HuH-7 (cell line): Measurements from ENCODE around the gene KCNJ12.
"Not testable (repeated sequence)": the region's sequence is repeated elsewhere in the genome, so short reads cannot be mapped to it uniquely, and the experiment has no call there.

Source experiments
- DNase-seq: peaks from one replicate; pipeline ENCODE4 v3.0.0; 2011; ENCODE audit warnings: low spot score

Gene KCNJ12

DNA sequence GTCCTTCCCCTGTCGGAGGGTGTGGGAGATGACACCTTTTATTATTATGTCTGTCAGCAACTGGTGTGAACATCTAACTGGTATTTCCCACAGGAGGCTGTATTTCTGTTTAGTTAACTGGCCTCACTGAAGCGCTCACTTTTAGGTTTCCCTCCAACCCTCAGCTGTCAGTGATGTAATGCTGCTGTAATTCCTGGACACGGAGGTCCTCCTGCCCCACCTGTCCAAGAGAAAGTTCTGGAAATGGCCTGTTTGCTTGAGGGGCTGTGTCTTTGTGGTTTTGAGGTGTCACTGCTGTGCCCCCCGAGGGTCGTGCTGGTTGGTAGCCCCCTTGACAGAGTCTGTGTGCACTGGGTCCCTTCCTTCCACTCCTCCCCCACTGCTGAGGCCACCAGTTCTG lies 11.5 kb downstream of the KCNJ12 start:
- no peak for DNase-seq

DNA sequence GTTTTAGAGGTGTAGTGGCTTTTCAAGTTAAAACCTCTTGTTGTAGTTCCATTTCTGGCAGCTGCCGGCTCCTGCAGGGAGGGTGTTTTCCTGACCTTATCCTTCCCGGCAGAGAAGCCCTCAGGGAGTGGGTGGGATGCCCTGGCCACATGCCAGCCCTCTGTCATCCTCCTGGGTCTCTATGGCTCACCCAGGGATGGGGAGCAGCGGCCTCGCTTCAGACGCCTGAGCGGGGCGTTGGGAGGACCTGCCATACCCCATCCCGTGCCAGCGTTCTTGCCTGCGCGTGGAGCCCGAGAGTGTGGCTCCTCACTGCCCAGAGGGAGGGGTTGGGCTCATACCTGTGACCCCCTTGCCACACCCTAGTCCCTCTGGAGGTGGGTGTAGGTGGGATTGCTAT lies 11.9 kb downstream of the KCNJ12 start:
- DNase-seq: no peak

DNA sequence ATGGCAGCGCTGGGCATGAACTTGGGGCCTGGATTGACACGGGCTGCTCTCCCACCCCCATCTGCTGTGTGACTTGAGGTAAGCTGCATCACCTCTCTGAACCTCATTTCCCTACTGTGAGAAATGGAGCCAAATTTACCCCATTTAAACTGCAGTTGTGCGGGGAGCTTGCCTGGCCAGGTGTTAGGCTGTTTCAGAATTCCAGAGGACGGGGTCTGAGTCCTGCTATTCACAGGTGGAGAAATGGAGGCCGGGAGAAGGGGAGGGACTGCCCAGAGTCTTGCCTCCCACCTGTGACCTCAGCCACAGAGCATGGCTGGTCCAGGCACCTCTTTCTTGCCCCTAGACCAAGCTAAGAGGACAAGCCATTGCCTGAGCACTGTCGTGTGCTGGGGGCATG lies 12.8 kb downstream of the KCNJ12 start:
- DNase-seq: no peak

DNA sequence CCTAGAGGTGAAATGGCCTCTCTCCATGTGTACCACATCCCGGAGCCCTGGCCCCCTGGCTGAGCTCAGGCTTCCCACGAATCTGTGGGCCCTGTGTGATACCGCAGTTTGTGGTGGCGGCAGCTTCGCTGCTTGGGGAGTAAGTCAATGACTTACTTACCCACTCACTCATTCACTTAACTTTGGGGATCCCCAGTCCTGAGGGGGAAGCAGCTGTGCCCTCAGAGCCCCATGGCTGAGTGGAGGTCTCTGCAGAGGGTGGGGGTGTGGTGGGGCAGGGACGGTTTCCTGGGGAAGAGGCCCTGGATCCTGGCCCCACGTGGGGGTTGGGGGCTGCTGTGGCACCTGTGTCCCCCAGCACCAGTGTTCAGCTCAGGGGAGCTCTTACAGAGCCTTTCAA lies 13.2 kb downstream of the KCNJ12 start:
- no peak for DNase-seq

DNA sequence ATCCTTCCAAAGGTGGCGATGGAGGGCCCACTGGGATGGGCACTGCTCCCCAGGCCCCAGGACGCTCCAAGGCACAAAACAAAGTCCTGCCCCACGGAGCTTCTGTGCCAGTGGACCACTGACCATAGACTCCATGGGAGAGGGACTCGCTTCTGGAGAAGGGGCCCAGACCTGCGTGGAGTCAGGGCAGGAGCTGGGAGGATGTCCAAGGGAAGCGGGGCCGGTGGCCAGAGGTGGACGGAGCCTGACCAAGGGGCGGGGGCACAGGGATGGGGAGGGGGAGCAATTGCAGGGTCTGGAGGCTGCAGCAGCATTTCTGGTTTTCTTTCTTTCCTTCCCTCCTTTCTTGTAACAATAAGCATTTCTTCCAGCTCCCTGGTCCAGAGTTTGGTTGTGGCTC lies 14.1 kb downstream of the KCNJ12 start:
- no peak for DNase-seq

DNA sequence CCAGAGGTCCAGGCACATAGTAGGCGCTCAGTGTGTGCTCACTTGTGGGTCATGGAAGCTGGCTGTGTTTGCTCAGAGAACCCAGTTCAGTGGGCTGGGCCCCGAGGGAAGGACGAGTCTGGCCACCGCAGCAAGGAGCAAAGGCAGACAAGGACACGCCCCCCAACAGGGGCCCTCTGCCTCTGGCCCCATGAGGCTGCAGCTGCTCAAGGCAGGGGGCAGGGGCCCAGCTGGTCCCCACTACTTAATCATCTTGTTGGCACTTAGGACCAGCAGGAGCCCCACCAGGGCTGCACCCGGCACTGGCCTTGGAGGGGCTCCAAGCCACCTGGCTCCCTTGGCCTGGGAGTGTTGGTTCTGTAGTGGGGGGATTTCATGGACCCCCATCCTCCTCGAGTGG lies 16.1 kb downstream of the KCNJ12 start:
- DNase-seq: no peak

DNA sequence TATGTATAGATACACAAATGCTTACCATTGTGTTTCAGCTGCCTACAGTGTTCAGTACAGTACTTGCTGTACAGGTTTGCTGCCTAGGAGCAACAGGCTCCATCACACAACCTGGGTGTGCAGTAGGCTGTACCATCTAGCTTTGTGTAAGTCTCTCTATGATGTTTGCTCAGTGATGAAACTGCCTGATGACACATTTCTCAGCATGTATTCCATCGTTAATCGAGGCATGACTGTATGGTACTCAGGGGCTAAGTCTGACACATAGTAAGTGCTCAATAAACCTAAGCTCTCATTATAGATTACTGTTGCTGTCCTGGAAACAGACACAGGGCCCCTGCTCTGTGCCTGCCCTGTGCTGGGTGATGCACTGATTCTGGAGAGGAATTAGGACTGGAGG lies 18.1 kb downstream of the KCNJ12 start:
- DNase-seq: no peak

DNA sequence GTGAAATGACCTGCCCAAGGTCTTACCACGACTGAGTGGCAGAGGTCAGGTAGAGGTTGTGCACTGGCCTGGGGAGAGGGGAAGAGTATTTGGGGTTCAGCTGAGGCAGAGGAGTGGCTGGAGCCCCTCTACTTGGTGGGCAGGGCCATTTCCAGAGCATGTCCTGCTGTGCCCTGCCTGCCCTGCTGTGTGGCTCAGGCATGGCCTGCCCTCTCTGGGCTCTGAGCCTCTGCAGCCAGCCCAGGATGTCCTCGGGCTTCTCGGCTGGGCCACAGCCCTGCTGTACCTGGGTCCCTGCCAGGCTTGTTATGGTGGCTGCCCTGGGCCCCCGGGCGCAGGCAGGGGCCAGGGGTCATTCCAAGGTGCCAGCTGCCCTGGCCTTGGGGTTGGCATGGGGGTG lies 19.6 kb downstream of the KCNJ12 start:
- no peak for DNase-seq

DNA sequence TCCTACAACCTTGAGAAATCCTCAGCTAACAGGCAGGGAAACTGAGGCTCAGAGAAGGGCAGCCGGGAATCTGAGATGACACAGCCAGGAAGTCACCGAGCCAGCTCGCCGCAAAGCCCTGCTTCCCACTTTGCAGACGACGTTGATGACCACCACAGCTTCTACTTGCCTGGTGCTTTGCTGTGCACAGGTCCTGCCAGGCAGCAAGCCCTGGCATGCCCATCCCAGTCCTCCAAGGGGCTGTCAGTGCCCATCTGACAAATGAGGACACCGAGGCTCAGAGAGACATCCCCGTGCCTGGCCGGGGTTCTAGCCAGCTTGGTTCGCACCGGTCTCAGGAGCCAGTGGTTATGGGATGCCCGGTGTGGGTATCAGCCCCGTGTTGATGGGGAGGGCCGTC lies 20.1 kb downstream of the KCNJ12 start:
- no peak for DNase-seq

DNA sequence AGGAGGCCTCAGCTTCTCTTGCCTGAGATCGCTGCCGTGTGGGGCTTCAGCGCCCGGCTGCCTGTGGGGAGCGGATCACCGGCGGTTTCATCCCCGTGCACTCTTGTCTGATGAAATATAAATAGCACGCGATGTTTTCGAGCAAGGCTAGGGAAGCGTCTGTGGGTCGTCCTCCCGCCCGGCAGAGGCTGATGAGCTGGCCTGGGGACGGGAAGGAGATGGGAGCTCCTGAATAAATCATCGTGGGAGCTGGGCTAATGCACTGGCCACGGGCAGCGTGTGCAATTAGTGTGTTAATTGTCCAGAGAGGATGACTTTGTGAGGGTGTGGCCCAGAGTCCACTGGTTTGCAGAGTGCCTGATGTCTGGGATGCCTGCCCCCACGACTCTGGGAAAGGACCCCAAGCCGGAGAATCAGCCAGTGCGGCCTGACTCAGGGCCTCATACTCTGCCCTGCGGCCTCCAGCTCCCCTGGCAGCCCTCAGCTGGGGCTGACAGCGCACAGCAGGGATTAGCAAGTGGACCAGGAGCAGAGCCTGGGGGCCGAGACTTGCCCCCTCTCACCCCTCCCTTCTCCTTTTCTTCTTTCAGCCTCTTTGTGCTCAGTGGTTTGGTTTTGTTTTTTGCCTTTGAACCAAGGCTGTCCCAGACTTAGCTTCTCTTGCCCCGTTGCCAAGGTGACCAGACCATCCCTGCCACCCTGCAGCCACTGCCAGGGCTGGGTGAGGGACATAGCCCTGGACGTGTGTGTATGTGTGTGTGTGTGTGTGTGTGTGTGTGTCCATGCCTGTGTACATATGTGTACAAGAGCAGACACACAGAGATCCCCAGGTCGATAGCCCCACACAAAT lies 21.4 kb downstream of the KCNJ12 start:
- DNase-seq: no peak

DNA sequence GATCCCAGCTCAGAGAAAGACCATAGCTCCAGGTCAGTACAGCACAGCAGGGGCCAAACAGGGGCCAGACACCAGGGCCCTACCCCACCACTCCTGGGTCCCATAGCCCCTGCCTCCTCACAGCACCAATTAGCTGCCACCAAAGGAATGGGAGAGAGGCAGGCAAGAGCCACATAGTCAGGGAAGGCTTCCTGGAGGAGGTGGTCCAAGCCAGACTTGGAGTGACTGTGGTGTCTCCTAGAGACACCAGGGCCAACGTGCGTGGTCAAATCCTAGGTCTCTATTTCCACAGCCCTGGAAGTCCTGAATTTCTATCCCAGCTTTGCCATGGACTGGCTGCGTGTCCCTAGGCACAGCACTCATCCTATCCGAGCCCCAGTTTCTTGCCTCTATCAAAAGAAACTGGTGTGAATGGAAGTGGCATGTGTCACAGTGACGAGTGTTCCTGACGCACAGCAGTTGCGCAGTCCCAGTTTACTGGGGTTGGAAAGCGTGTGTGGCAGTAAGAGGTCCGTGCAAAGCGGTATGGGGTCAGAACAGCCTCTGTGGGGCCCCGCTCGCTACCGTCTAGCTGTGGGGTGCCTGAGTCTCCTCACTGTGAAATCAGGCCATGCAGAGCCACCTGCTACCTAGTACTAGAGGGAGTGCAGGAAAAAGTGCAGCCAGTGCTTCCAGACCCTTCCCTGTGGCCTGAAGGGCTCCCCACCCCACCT lies 23.5 kb downstream of the KCNJ12 start:
- no peak for DNase-seq

DNA sequence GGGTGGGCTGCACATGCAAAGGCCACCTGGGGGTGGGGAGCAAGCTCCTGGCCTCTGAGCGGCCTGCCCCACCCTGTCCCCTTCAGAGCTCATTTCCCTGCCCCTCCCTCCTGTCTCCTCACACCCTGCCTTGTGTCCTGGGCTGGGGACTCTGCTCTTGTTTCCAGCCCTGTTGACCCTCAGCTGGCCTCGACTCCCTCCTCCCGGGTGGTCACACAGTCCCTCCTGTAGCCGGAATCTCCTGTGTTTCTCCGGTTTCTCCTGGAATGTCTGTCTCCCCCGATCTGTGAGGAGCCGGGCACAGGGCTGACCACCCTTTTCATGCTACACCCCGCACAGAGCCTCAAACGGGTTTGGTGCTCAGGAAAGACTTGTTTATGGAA lies 24.0 kb downstream of the KCNJ12 start:
- not testable (repeated sequence) for DNase-seq

DNA sequence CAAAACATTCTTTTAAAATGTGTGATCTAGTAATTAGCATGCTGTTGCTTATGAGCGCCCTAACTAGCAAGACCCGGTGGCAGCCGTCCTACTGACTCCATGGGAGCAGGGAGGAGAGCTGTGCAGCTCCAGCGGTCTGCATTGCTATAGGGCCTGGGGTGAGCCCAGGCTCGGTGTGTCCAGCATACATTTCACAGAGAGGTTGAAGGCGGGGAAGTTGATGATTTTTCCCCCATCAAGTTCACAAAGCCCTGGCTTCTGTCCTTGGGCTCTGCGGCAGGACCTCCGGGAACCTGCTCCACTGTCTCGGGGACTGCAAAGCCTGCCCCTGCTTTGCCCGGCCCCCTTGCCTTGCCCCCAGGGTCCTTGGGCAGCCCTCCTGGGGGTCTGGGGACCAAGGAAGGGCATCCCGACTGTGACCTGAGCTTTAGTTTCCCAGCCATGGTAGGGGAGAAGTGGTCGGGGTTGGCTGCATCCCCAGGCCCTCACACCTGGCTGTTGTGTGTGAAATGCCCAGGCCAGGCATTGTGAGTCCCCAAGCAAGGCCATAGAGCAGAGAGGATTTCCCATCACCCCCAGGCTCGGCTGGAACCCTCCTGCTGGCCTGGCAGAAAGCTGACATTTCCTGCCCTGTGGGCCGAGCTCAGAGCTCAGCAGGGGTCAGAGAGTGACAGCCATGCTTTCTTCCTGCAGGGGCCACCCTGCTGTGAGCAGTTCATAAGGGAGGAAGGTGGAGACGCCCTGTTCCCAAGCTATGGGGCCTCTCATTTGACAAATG lies 24.8 kb downstream of the KCNJ12 start:
- no peak for DNase-seq

DNA sequence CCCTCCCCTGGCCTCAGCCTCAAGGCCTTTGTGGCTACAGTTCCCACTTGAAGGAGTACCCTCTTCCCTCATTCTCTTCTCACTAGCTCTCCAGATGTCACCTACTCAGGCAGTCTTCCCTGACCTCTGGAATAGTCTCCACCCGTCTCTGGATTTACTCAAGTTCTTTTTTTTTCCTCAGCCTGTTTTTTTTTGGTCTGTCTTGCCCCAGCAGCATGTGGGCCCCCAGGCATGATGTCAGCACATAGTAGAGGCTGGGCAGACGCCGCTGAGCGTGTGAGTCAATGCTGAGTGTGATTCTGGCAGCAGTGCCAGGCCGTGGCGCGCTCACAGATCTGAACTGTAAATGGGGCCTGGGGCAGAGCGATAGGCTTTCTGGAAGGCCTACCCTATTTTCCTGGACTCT lies 26.0 kb downstream of the KCNJ12 start:
- not testable (repeated sequence) for DNase-seq

DNA sequence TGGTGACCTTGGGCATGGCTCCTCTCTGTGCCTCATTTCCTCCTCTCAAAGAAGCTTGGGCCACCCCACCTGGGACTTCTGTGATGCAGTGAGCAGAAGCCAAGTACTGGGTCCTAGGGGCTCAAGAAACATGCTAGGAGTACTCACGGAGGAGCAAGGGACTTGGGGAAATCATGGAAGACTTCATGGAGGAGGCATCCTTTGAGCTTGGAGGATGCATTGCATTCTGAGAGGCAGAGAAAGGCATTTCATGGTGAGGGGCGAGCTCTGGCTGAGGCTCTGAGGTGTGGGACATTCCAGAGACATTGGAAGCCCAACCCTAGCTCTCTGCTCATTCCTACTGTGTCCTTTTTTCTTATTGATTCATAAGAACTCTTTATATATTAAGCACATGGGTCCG lies 26.8 kb downstream of the KCNJ12 start:
- DNase-seq: not testable (repeated sequence)

DNA sequence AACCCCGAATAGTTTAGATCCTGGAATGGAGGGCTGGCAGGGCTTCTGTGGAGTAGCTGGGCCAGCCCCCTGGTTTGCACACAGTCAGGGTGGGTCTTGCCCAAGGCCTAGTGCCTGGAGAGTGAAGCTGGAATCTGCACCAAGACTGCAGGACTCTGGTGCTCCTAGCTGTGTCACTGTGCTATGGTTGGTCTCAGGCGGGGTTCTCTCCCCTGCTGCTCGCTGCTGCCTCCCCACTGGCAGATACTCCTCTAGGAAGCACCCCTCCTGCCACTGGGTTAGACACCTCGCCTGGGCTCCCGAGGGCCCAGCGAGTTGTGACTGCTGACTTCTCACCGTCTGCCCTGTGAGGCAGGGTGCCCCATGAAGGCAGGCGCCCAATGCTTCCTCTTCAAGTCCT lies 27.9 kb downstream of the KCNJ12 start:
- DNase-seq: not testable (repeated sequence)

DNA sequence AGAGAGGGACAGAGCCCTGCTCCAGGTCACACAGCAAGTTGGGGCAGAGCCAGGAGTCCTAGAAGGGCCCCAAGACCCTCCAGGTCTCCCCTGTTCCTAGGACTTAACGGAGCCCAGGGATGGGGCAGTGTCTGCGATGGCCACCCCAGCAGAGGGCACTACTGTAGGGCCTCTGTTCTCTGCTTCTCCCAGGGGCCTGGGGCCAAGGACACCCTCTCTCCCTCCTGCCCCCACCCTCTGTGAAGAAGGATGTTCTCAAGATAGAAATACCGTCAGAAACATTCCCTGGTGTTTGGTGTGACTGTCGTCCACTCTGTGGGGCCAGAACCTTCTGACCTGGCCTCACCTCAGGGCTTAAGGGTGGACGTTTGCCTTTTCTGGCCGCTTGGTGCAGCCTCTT lies 28.4 kb downstream of the KCNJ12 start:
- DNase-seq: not testable (repeated sequence)

DNA sequence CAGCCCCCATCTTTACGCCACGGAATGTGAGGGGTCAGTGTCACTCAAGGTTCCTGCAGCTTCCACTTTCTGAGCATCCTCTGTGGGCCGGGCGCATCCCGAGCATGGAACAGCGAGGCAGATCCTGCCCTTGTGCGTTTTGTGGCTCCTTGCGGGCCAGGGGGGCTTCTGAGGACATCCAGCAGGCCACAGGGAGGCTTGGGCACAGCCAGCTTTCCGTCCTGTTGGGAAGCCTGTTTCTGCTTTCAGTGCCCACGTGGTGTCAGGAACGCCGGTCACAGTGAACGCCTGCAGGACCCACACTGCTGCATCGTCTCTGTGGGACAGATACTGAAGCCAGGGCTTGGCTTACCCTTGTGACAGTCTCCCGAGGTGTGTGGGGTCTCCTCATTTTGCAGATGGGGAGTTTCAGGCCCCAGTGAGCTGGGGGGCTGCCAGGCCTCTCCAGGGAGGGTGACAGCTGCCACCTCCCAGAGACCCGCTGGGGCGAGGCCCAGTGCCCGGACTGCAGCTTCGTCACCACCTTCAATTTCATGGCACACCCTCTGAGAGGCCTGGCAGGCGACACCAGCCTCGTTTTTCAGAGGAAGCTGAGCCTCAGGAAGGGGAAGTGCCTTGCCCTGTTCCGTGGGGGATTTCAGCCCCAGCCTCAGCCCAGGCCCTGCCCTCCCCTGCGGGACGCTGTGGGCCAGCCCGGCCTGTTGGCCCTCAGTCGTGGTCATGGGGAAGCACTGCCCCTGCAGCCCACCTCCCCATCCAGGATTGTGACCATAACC lies 29.0 kb downstream of the KCNJ12 start:
- DNase-seq: not testable (repeated sequence)

DNA sequence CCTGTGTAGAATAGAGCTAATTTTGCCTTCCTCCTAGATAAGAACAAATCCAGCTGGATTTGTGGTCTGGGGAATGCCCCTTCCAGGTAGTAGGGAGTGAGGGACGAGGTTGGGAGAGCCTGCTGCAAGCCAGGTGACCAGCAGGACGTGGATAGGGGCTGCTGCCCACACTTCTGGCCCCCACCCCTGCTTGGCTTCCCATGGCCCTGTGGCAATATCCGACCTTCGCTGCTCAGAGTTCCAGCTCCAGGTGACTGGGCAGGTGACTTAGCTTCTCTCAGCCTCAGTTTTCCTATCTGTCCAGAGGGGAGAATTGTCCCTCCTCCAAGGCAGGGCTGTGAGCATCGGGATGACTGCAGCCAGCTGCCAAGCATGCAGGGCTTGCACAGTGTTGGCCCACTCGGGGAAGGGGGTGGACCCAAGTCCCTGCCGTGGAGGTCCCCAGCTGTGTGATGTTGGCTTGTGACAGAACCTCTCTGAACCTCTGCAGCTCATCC lies 29.8 kb downstream of the KCNJ12 start:
- not testable (repeated sequence) for DNase-seq

DNA sequence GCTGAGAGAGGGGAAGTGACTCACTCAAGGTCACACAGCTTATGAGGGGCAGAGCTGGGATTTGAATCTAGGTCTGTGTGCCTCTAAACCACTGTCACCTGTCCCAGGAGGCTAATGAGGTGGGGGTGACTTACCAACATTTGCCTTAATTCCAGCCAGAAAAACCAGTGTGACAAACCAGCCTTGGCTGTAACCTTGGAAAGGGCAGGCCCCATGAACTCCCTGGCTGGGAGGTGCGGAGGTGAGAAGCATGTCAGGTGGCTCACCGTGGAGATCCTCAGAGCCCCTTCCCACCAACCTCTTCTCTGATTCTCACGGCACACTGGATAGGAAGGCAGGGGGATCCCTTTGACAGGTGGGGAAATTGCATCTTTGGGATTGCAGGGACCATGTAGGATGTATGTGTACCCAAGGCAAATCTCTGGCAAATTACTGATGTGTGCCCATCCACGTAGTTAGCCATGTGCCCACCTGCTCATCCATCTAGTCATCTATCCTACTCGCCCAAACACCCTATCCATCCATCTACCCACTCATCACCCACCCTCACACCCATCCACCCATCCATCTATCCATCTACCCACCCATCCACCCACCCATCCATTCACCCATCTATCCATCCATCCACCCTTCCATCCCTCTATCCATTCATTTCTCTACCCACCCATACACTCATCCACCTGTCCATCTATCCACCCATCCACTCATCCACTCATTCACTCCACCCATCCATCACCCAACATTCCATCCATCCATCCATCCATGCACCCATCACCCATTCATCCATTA lies 30.7 kb downstream of the KCNJ12 start:
- not testable (repeated sequence) for DNase-seq

DNA sequence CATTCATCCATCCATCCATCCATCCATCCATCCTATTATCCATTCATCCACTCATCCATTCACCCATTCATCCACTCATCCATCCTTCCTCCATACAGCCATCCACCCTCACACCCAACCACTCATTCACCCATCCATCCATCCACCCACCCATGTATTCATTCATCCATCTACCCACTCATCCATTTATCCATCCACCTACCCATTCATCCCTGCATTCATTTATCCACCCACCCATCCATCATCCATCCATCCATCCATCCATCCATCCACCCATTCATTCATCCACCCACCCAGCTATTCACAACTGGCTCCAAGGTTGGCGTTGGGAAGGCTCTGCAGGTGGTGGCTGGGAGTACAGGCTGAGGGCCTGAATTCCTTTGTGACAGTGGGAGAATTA lies 31.6 kb downstream of the KCNJ12 start:
- DNase-seq: not testable (repeated sequence)
